ES-I3 (cell line): ENCODE data around the gene TSNAXIP1.
A peak's percentile ranks its signal among the peaks of the same experiment; 100 is the strongest.
"Not testable (repeated sequence)": the region's sequence is repeated elsewhere in the genome, so short reads cannot be mapped to it uniquely, and the experiment has no call there.

Experiments
- H3K36me3 ChIP-seq: 2 replicates; pipeline ENCODE4 v1.6.1; 2013; ENCODE audit warnings: mild to moderate bottlenecking, low read length, control low read depth, moderate library complexity; ENCODE audit not compliant: insufficient read depth
- H3K4me1 ChIP-seq: 2 replicates; pipeline ENCODE4 v1.6.1; 2013; ENCODE audit warnings: mild to moderate bottlenecking, control low read depth, low read length; ENCODE audit not compliant: insufficient read depth
- H3K9ac ChIP-seq: 2 replicates; pipeline ENCODE4 v1.6.1; 2013; ENCODE audit warnings: low read depth, mild to moderate bottlenecking, low read length, moderate library complexity
- H3K9me3 ChIP-seq: 2 replicates; pipeline ENCODE4 v1.6.1; 2013; ENCODE audit warnings: mild to moderate bottlenecking, low read length, moderate library complexity; ENCODE audit not compliant: control insufficient read depth, insufficient read depth

The TSNAXIP1 gene

DNA sequence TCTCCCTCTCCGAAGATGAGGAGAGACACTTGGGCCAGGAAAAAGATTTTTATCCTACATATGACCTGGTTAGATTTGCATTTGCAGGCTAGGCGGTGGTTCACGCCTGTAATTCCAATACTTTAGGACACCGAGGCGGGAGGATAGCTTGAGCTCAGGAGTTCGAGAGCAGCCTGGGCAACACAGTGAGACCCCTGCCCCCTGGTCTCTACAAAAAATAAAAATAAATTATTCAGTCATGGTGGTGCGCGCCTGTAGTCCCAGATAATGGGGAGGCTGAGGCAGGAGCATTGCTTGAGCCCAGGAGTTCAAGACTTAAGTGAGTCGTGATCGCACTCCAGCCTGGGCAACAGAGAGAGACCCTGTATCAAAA is 27.5 kb downstream of the TSNAXIP1 start:
- Histone ChIP-seq H3K36me3 (peaks cover 5% of the 10 kb centered on the region), H3K4me1 (0 out of 2 replicates have a peak, but pooled peaks cover 3% of the 10 kb centered on the region), H3K9ac (peak overlapping the region; percentile 79; the same call in 1 of the 2 replicates), H3K9me3 (no peaks in the 10 kb centered on the region)

DNA sequence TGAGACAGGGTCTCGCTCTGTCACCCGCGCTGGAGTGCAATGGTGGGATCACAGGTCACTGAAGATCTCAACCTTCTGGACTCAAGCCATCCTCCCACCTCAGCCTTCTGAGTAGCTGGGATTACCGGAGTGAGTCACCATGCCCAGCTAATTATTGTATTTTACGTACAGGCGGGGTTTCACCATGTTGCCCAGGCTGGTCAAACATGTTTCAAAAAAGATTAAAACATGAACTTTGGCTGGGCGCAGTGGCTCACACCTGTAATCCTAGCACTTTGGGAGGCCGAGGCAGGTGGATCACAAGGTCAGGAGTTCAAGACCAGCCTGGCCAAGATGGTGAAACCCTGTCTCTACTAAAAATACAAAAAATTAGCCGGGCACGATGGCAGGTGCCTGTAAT is 30.5 kb downstream of the TSNAXIP1 start:
- H3K4me1 ChIP-seq, H3K9me3 ChIP-seq, H3K9ac ChIP-seq, H3K36me3 ChIP-seq: not testable (repeated sequence)

DNA sequence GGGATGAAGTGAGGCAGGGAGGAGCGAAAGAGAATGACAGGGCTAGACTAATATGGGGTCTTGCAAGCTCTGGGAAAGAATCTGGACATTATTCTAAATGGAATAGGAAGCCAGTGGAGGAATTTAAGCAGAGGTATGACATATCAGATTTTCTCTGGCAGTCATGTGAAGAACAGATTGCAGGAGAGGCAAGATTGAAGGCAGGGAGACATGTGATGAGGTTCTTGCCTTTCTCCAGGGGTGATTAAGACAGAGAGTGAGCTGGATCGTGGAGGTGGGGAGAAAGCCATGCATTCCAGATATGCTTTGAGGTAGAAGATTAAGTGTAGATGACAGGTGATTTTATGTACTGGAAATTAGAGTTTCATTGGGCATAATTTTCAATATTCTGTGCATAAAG is 31.1 kb downstream of the TSNAXIP1 start:
- H3K9me3 ChIP-seq = no peaks in the 10 kb centered on the region
- no peaks in the 10 kb centered on the region for H3K4me1 ChIP-seq
- no peak overlapping the region for H3K9ac ChIP-seq
- H3K36me3 ChIP-seq = no peaks in the 10 kb centered on the region

DNA sequence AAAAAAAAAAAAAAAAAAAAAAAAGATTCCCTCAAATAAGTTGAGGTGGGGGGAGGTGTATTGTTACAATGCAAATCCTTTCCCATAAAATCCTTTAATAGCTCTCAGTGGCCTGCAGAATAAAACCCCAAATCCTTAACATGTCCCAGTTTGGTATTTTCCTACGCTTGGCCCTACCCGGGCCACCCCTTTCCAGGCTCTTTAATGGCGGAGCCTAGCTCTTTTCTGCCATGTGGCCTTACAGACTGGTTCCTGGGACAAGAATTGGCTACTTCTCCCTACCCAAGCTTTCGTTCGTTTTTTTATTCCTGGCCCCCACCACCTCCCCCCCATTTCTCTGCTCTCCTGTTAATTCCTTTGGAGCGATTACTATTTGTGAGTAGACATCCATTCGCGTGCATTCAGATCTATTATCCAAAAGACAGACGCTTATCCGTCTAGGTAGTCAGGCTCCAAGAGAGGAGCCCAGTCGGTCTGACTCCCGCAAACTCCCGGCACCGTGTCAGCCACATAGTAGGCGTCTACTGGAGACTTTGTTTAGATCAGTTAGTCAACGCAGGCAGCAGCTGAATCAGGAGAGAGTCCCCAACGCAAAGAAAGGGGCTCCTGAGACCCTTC is 34.6 kb downstream of the TSNAXIP1 start:
- H3K36me3 ChIP-seq = no peaks in the 10 kb centered on the region
- H3K4me1 ChIP-seq = peaks cover 21% of the 10 kb centered on the region
- no peaks in the 10 kb centered on the region for H3K9me3 ChIP-seq
- H3K9ac ChIP-seq = peak overlapping the region; percentile 94

DNA sequence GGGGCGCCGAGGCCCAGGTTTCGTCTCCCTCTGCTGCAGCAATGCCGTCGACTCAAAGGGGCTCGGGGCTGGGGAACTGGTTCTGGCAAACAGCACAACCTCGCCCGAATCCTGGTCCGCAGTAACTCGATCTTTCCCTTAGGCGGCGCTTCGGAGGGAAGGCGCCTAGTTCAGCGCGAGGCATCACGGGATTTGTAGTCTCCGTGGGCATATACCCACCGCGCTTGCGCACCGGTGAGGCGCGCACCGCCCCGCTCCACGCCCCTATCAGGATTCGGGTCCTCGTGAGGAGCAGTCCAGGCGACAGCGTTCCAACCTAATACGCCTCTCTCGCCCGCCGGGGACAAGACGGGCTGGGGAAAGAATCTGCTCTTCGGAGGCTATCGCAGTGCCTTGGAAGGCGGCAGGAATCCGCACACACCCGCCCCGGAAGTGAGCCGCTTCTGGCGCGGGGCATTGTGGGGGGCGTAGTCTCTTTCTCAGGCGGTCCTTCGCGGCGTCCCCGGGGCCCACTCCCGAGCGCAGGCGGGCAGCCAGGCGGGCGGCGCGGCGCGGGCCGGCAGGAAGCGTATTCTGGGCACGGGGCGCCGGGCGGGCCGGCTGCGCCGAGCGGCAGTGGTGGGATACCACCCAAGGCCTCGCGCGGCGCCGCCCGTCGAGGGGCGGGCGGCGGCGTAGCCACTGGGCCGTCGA is 35.3 kb downstream of the TSNAXIP1 start, which contains the start of gene THAP11:
Gene THAP11 (plus strand): TSS at position 505 of the 693 bp plus-strand sequence. CDS start 235 bp downstream, outside the sequence.
- peaks cover 21% of the 10 kb centered on the region for H3K4me1 ChIP-seq
- H3K9ac ChIP-seq = peak within 1 kb of the TSS; percentile 94

DNA sequence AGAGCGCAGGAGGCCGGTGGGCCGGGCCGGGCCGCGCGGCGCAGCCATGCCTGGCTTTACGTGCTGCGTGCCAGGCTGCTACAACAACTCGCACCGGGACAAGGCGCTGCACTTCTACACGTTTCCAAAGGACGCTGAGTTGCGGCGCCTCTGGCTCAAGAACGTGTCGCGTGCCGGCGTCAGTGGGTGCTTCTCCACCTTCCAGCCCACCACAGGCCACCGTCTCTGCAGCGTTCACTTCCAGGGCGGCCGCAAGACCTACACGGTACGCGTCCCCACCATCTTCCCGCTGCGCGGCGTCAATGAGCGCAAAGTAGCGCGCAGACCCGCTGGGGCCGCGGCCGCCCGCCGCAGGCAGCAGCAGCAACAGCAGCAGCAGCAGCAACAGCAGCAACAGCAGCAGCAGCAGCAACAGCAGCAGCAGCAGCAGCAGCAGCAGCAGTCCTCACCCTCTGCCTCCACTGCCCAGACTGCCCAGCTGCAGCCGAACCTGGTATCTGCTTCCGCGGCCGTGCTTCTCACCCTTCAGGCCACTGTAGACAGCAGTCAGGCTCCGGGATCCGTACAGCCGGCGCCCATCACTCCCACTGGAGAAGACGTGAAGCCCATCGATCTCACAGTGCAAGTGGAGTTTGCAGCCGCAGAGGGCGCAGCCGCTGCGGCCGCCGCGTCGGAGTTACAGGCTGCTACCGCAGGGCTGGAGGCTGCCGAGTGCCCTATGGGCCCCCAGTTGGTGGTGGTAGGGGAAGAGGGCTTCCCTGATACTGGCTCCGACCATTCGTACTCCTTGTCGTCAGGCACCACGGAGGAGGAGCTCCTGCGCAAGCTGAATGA is 36.0 kb downstream of the TSNAXIP1 start:
- Histone ChIP-seq H3K9ac (peak overlapping the region; percentile 94), H3K4me1 (peaks cover 21% of the 10 kb centered on the region), H3K36me3 (no peaks in the 10 kb centered on the region), H3K9me3 (no peaks in the 10 kb centered on the region)

More for the DNA sequence above, 35.3 kb downstream of the TSNAXIP1 start, which contains the start of gene THAP11:
- Histone ChIP-seq H3K9me3 (no peaks in the 10 kb centered on the region), H3K36me3 (no peaks in the 10 kb centered on the region)

DNA sequence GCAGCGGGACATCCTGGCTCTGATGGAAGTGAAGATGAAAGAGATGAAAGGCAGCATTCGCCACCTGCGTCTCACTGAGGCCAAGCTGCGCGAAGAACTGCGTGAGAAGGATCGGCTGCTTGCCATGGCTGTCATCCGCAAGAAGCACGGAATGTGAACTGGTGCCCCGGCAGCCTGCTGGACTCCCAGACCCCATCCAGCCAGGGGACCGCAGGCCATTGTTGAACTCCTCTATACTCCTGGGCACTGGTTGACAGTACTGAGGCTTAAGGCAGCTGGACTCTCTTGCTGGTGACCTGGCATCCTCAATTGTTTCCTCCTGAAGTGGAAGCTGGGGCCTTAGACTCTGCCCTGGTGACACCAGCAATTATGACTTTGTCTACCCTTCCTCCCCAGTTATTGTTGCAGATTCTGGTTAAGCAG is 36.7 kb downstream of the TSNAXIP1 start:
- H3K36me3 ChIP-seq = no peaks in the 10 kb centered on the region
- H3K9me3 ChIP-seq = no peaks in the 10 kb centered on the region

DNA sequence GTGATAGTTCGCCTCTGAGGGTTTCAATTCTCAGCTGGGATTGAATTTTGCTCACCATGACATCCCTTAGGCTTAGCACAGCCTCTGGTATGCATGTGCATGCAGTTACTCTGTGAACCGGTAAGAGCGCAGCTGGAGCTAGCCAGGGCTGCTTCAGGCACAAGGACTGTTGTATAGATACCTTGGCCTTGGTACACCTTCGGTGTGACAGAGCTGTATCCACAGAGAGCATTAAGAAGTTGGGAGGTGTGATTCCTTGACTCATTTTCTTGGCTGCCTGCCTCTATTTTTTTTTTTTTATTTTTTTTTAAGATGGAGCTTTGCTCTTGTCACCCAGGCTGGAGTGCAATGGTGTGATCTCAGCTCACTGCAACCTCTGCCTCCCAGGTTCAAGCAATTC is 37.8 kb downstream of the TSNAXIP1 start:
- Histone ChIP-seq H3K9me3 (no peaks in the 10 kb centered on the region), H3K36me3 (0 out of 2 replicates have a peak, but pooled peaks cover 4% of the 10 kb centered on the region), H3K4me1 (peaks cover 21% of the 10 kb centered on the region), H3K9ac (peak overlapping the region; percentile 11; the same call in 1 of the 2 replicates)

More for the DNA sequence above, 36.7 kb downstream of the TSNAXIP1 start:
- peaks cover 21% of the 10 kb centered on the region for H3K4me1 ChIP-seq
- H3K9ac ChIP-seq = peak overlapping the region; percentile 94; the same call in 1 of the 2 replicates

DNA sequence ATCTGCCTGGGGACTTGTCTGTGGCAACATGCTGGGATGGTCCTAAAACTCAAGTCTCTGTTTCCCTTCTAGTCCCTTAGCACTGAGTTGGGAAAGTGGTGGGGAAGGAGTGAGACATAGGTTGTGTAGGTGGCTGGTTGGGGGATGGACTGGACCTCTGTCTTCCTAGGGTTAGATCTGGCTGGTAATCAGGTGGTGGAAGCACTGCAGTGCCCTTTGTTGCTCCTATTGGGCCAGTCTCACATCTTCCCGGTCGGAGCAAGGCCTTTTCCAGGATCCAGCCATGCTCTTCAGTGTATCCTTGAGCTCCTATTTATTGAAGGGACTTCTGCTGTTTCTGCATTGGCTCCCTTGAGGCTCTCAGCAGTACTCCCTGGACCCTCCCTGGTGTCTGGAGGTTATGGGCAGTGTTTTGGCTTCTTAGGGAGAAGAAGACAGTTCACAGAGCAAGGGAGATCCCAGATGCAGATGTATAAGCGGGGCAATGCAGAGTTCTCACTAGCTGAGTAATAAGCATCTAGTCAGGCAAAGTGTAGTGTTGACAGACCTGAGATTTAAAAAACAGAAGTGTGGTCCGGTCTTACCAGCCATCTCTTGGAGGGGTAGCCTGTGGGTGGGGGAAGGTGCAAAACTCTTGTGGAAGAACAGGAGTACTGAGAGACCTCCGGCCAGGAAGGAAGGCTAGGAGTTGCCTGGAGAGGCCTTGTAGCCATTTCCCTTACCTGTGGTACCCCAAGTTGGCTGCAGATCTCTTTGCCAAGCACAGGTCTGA is 38.8 kb downstream of the TSNAXIP1 start:
- Histone ChIP-seq H3K9ac (peak overlapping the region; percentile 97), H3K9me3 (no peaks in the 10 kb centered on the region), H3K4me1 (peaks cover 21% of the 10 kb centered on the region), H3K36me3 (0 out of 2 replicates have a peak, but pooled peaks cover 4% of the 10 kb centered on the region)

DNA sequence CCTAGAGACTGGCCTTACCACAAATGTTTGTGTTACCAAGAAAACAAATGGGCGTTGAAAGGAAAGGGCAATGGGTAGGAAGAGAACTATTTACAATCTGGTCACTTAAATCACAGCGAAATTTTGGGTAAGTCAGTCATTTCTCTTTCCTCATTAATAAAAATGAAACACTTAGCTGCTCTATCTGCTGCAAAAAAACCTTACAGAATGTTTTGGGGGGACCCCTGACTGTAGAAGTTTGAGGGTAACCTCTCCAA is 39.3 kb downstream of the TSNAXIP1 start:
- H3K4me1 ChIP-seq = peaks cover 21% of the 10 kb centered on the region
- H3K36me3 ChIP-seq = 0 out of 2 replicates have a peak, but pooled peaks cover 4% of the 10 kb centered on the region
- H3K9me3 ChIP-seq = no peaks in the 10 kb centered on the region
- peak overlapping the region; percentile 97 for H3K9ac ChIP-seq

DNA sequence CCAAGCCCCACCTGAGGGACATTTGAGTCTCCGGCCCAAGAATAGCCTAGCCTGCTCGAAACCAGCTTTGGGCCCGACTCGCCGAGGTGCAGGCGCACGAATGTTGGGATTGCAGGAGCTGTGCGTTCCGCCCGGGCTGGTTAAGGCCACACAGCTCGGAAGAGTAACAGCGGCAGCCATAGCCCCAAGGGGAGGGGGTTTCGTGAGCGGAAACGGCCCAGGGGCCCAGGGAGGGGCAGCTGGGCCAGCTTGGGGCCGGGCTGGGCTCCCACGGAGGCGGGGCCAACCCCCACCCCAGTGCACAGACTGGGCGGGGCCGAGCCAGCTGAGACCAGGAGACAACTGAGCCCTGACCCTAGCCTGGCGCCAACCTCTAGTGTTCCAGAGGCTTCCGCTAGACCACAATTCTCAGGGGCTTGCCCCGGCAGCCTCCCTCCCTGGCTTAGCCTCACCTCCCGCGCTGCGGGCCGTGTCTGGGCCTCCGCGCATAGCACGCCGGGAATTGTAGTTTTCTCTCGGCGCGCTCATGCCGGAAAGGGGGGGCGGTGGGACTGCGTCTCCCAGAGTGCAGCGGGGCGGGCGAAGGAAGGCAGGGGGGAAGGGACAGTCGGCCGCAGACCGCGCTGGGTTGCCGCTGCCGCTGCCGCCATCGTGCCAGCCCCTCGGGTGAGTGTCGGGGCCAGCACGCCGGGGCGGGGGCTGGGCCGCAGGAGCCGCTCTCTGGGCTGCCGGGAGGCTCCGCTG is 39.8 kb downstream of the TSNAXIP1 start, which contains the start of gene NUTF2:
Gene NUTF2 (plus strand): TSS at position 614 of the 744 bp plus-strand sequence. CDS start 18,198 bp downstream, outside the sequence.
- Histone ChIP-seq H3K9ac (peak within 1 kb of the TSS; percentile 97), H3K36me3 (0 out of 2 replicates have a peak, but pooled peaks cover 4% of the 10 kb centered on the region), H3K4me1 (peaks cover 21% of the 10 kb centered on the region), H3K9me3 (no peaks in the 10 kb centered on the region)

DNA sequence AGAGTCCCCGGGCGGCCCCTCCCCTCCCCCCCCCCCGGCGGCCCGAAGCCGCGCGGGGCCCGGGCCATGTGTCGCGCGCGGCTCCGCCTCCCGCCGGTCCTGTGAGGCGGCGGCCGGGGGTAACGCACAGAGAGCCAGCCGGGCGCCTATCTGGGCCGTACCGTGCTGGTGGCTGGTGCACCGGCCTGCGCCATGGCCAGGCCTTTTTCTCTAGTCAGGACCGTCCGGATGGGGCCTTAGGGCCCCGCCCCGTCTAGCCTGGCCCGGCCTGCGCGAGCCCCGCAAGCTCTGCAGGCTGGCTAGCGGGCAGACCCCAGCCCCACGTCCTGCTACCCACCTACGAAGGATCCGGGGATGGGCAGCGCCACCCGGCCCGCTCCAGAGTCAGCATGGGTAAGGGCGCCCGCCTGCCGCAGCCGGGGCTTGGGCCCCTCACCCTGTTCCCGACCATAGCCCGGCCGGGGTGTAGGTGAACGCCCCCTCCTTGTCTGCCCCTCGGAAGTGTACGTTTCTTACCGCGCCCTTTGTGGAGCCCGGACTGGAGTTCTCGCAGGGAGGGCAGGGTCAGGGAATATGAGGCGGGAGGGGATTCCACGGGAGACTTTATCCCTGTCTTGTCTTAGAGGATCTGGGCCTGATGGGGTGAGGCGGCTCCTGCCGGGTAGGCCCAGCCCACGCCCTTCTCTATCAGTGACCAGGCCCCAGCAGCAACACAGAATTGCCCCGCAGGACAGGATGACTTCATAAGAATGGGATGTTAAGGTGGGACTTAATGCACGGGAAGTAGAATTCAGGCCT is 40.6 kb downstream of the TSNAXIP1 start, which contains the start of gene CENPT:
Gene CENPT (minus strand): TSS at position 630 of the 798 bp plus-strand sequence. CDS start 13,834 bp downstream, outside the sequence.
- Histone ChIP-seq H3K9ac (peak within 1 kb of the TSS; percentile 97), H3K36me3 (0 out of 2 replicates have a peak, but pooled peaks cover 4% of the 10 kb centered on the region), H3K9me3 (no peaks in the 10 kb centered on the region), H3K4me1 (peaks cover 21% of the 10 kb centered on the region)
